ENCODE data around the gene GPATCH8. TPM values are rescaled to one million over a fixed set of nuclear protein-coding genes. Genes with fewer than 3 reads are reported as not detected.

The GPATCH8 gene
- total RNA-seq, 1 experiment from 2014 or later = 39.4 TPM

GRCh38 chr17:44353672-44354331, 149.4 kb downstream of the GPATCH8 start:
- intact Hi-C loops (cut with micrococcal nuclease; ENCODE audit: unreplicated experiment) = no loop called here
- ChIA-PET CTCF (interaction anchor here (0.6 kb wide), 1 partner anchor 125 kb away, joined by 19 read pairs; no protein-coding TSS in a partner anchor), POLR2A (ENCODE audit: unreplicated experiment) (no interaction called here)
- Histone ChIP-seq H2AFZ (no peak overlapping the region), H3K27me3 (ENCODE audit: insufficient read depth, low read depth) (no peaks in the 10 kb centered on the region), H3F3A (ENCODE audit: insufficient read depth, low read depth) (no peaks in the 10 kb centered on the region), H3K27ac (no peak overlapping the region), H3K4me2 (no peak overlapping the region), H3K9me3 (ENCODE audit: insufficient read depth, low read depth) (no peaks in the 10 kb centered on the region), H3K79me2 (ENCODE audit: low read depth) (no peaks in the 10 kb centered on the region), H3K4me3 (no peak overlapping the region), H4K20me1 (ENCODE audit: insufficient read depth) (0 out of 2 replicates have a peak, but pooled peaks cover 3% of the 10 kb centered on the region), H3K36me3 (ENCODE audit: low read depth) (no peaks in the 10 kb centered on the region), H3K9me2 (ENCODE audit: insufficient read depth) (no peaks in the 10 kb centered on the region), H3K4me1 (replicated peaks; ENCODE audit: insufficient read depth) (no peaks in the 10 kb centered on the region)
- TF ChIP-seq CTCF (conservative IDR thresholded peaks at IDR 0.05) = no peak
- TF ChIP-seq EZH2 (IDR thresholded peaks at IDR 0.05; ENCODE audit: low read depth) = no peak
- DNase-seq = no peak
- BruUV-seq (replicated peaks) = no TSS peak

GRCh38 chr17:44352828-44353671, 150.2 kb downstream of the GPATCH8 start:
- H3K9me3 ChIP-seq (ENCODE audit: insufficient read depth, low read depth) = no peaks in the 10 kb centered on the region
- no peaks in the 10 kb centered on the region for H3K79me2 ChIP-seq (ENCODE audit: low read depth)
- no peaks in the 10 kb centered on the region for H3K9me2 ChIP-seq (ENCODE audit: insufficient read depth)
- intact Hi-C loops (cut with micrococcal nuclease; ENCODE audit: unreplicated experiment) = no loop called here
- POLR2A ChIA-PET (ENCODE audit: unreplicated experiment) = no interaction called here
- 0 out of 2 replicates have a peak, but pooled peaks cover 3% of the 10 kb centered on the region for H4K20me1 ChIP-seq (ENCODE audit: insufficient read depth)
- CTCF ChIA-PET = interaction anchor here (0.6 kb wide), 1 partner anchor 124 kb away, joined by 19 read pairs; no protein-coding TSS in a partner anchor
- H3K36me3 ChIP-seq (ENCODE audit: low read depth) = no peaks in the 10 kb centered on the region
- TF ChIP-seq EZH2 (IDR thresholded peaks at IDR 0.05; ENCODE audit: low read depth) = no peak
- TF ChIP-seq CTCF (conservative IDR thresholded peaks at IDR 0.05) = no peak
- DNase-seq = no peak
- no TSS peak for BruUV-seq (replicated peaks)
- H3K4me3 ChIP-seq = no peak overlapping the region
- H2AFZ ChIP-seq = no peak overlapping the region
- H3F3A ChIP-seq (ENCODE audit: insufficient read depth, low read depth) = no peaks in the 10 kb centered on the region
- no peak overlapping the region for H3K27ac ChIP-seq
- H3K4me1 ChIP-seq (replicated peaks; ENCODE audit: insufficient read depth) = no peaks in the 10 kb centered on the region
- H3K4me2 ChIP-seq = no peak overlapping the region
- H3K27me3 ChIP-seq (ENCODE audit: insufficient read depth, low read depth) = no peaks in the 10 kb centered on the region

GRCh38 chr17:44351961-44352827, 151.0 kb downstream of the GPATCH8 start:
- Histone ChIP-seq H3K36me3 (ENCODE audit: low read depth) (no peaks in the 10 kb centered on the region), H3K9me3 (ENCODE audit: insufficient read depth, low read depth) (no peaks in the 10 kb centered on the region), H3K4me2 (no peak overlapping the region), H3K9me2 (ENCODE audit: insufficient read depth) (no peaks in the 10 kb centered on the region), H3K4me3 (no peak overlapping the region), H3K27me3 (ENCODE audit: insufficient read depth, low read depth) (no peaks in the 10 kb centered on the region), H3K27ac (no peak overlapping the region), H3K79me2 (ENCODE audit: low read depth) (no peaks in the 10 kb centered on the region), H2AFZ (no peak overlapping the region), H3F3A (ENCODE audit: insufficient read depth, low read depth) (no peaks in the 10 kb centered on the region; the same call in 1 of the 2 replicates), H4K20me1 (ENCODE audit: insufficient read depth) (peaks cover 3% of the 10 kb centered on the region; the same call in 1 of the 2 replicates), H3K4me1 (replicated peaks; ENCODE audit: insufficient read depth) (no peaks in the 10 kb centered on the region)
- BruUV-seq (replicated peaks) = TSS peak; percentile 31
- intact Hi-C loops (cut with micrococcal nuclease; ENCODE audit: unreplicated experiment) = no loop called here
- TF ChIP-seq CTCF (conservative IDR thresholded peaks at IDR 0.05) (no peak), EZH2 (IDR thresholded peaks at IDR 0.05; ENCODE audit: low read depth) (no peak)
- POLR2A ChIA-PET (ENCODE audit: unreplicated experiment) = no interaction called here
- CTCF ChIA-PET = no interaction called here
- no peak for DNase-seq
